IMR-90 (cell line): Measurements from ENCODE around the gene TMEM240. TPM values are rescaled to one million over a fixed set of nuclear protein-coding genes. Genes with fewer than 3 reads are reported as not detected.
"Not testable (repeated sequence)": the region's sequence is repeated elsewhere in the genome, so short reads cannot be mapped to it uniquely, and the experiment has no call there.

Experiments used
- ATAC-seq: fragments of 200-7000 bp; cut with Tn5 transposase; 2 replicates; pipeline ENCODE4 v1.9.1; 2020; ENCODE audit warnings: low read depth, mild to moderate bottlenecking, moderate library complexity
- BruUV-seq: library from RNA; stranded (reverse); fragments of 400-500 nt; replicated peaks from 2 replicates; lab custom pipeline; 2021; lab: Mats Ljungman, UMichigan
- CTCF ChIA-PET: fragments of 300-600 bp; formaldehyde crosslinking; extraction: SDS; loops from one replicate; lab custom pipeline; 2021; ENCODE audit warnings: antibody characterized with exemption; lab: Yijun Ruan, JAX
- POLR2A ChIA-PET: fragments of 300-600 bp; sonication (Branson Sonifier 250); formaldehyde crosslinking; loops from one replicate; lab custom pipeline; 2022; ENCODE audit warnings: antibody characterized with exemption; ENCODE audit not compliant: unreplicated experiment; lab: Charles Lee
- DNase-seq: peaks from one replicate; pipeline ENCODE4 v3.0.0; 2013
- H2AFZ ChIP-seq: replicated peaks from 2 replicates; pipeline ENCODE3; 2013; ENCODE audit warnings: low read length, mild to moderate bottlenecking; ENCODE audit not compliant: poor library complexity
- H2AK5ac ChIP-seq: 2 replicates; pipeline ENCODE4 v1.6.1; 2013; ENCODE audit warnings: low read depth, low read length, inconsistent platforms
- H2AK9ac ChIP-seq: replicated peaks from 2 replicates; pipeline ENCODE3; 2013; ENCODE audit warnings: mild to moderate bottlenecking, low read depth, low read length, moderate library complexity; ENCODE audit not compliant: poor library complexity
- H2BK120ac ChIP-seq: 2 replicates; pipeline ENCODE4 v1.6.1; 2013; ENCODE audit warnings: low read depth, low read length, inconsistent platforms
- H2BK15ac ChIP-seq: 3 replicates; pipeline ENCODE4 v1.6.1; 2013; ENCODE audit warnings: low read depth, low read length, inconsistent platforms
- H2BK20ac ChIP-seq: 2 replicates; pipeline ENCODE4 v1.6.1; 2013; ENCODE audit warnings: low read depth, mild to moderate bottlenecking, inconsistent platforms, low read length, moderate library complexity
- H2BK5ac ChIP-seq: 2 replicates; pipeline ENCODE4 v1.6.1; 2013; ENCODE audit warnings: mild to moderate bottlenecking, low read depth, low read length, inconsistent platforms; ENCODE audit not compliant: poor library complexity, severe bottlenecking
- H3K14ac ChIP-seq: replicated peaks from 2 replicates; pipeline ENCODE4 v1.6.1; 2013; ENCODE audit warnings: low read depth, low read length, inconsistent platforms
- H3K18ac ChIP-seq: 2 replicates; pipeline ENCODE4 v1.6.1; 2013; ENCODE audit warnings: low read depth, low read length, control low read depth
- H3K23ac ChIP-seq: 2 replicates; pipeline ENCODE4 v1.6.1; 2013; ENCODE audit warnings: low read depth, low read length, inconsistent platforms
- H3K27ac ChIP-seq: 2 replicates; pipeline ENCODE4 v1.5.1; 2013; ENCODE audit warnings: mild to moderate bottlenecking, control low read depth, low read length; ENCODE audit not compliant: insufficient read depth
- H3K27me3 ChIP-seq: 2 replicates; pipeline ENCODE4 v1.6.1; 2013; ENCODE audit warnings: low read length; ENCODE audit not compliant: control insufficient read depth, insufficient read depth
- H3K36me3 ChIP-seq: 2 replicates; pipeline ENCODE4 v1.6.1; 2013; ENCODE audit warnings: low read length, mixed read lengths; ENCODE audit not compliant: control insufficient read depth, insufficient read depth
- H3K4ac ChIP-seq: 2 replicates; pipeline ENCODE4 v1.6.1; 2013; ENCODE audit warnings: low read depth, low read length, inconsistent platforms
- H3K4me1 ChIP-seq: 2 replicates; pipeline ENCODE4 v1.6.1; 2013; ENCODE audit warnings: low read length, mixed read lengths; ENCODE audit not compliant: control insufficient read depth, insufficient read depth
- H3K4me2 ChIP-seq: 2 replicates; pipeline ENCODE4 v1.6.1; 2013; ENCODE audit warnings: low read depth, mild to moderate bottlenecking, control low read depth, low read length, moderate library complexity
- H3K4me3 ChIP-seq: 2 replicates; pipeline ENCODE4 v1.5.1; 2013; ENCODE audit warnings: low read depth, mild to moderate bottlenecking, control low read depth, low read length, moderate library complexity; ENCODE audit not compliant: insufficient read depth
- H3K56ac ChIP-seq: 2 replicates; pipeline ENCODE4 v1.6.1; 2013; ENCODE audit warnings: low read length, inconsistent platforms; ENCODE audit not compliant: insufficient read depth; ENCODE audit errors: extremely low read depth
- H3K79me1 ChIP-seq, 2 experiments: 2 replicates each; pipeline ENCODE4 v1.6.1; 2013; ENCODE audit warnings: low read length in 2 of 2, inconsistent platforms in 1 of 2, low read depth in 1 of 2
- H3K9ac ChIP-seq: 2 replicates; pipeline ENCODE4 v1.6.1; 2013; ENCODE audit warnings: low read depth, low read length, control low read depth
- H3K9me1 ChIP-seq: 2 replicates; pipeline ENCODE4 v1.6.1; 2013; ENCODE audit warnings: low read length, inconsistent platforms; ENCODE audit not compliant: insufficient read depth
- H3K9me3 ChIP-seq: 2 replicates; pipeline ENCODE4 v1.6.1; 2013; ENCODE audit warnings: low read length; ENCODE audit not compliant: control insufficient read depth, insufficient read depth
- H4K20me1 ChIP-seq: 2 replicates; pipeline ENCODE4 v1.6.1; 2013; ENCODE audit warnings: low read length, inconsistent platforms; ENCODE audit not compliant: insufficient read depth
- H4K5ac ChIP-seq: 2 replicates; pipeline ENCODE4 v1.6.1; 2013; ENCODE audit warnings: mild to moderate bottlenecking, low read depth, low read length, control low read depth
- H4K8ac ChIP-seq, 2 experiments: 2 replicates each; pipeline ENCODE4 v1.6.1; 2013; ENCODE audit warnings: low read depth in 2 of 2, low read length in 2 of 2, control low read depth in 1 of 2, inconsistent platforms in 1 of 2
- H4K91ac ChIP-seq: 2 replicates; pipeline ENCODE4 v1.6.1; 2013; ENCODE audit warnings: low read depth, low read length, inconsistent platforms; ENCODE audit not compliant: insufficient read depth
- WGBS, 2 experiments: methylation state at CpG; one replicate each; pipeline versions ENCODE4 v1.1.5 to v1.1.7; 2013; ENCODE audit warnings: missing lambda C conversion rate in 2 of 2; ENCODE audit not compliant: insufficient read length in 1 of 2; ENCODE audit errors: extremely low coverage in 2 of 2; 5-methylcytosine and 5-hydroxymethylcytosine counted together
- dilution Hi-C: fragments of 300-500 bp; cut with HindIII; formaldehyde crosslinking; loops from one replicate; pipeline ENCODE4 v1.14.3; 2018; ENCODE audit warnings: low sequenced_read_pairs; ENCODE audit not compliant: unreplicated experiment
- in situ Hi-C: fragments of 300-500 bp; cut with MboI; formaldehyde crosslinking; loops from 3 replicates; pipeline ENCODE4 v1.14.3; 2019; ENCODE audit warnings: low sequenced_read_pairs, inconsistent platforms, mixed read lengths
- intact Hi-C: fragments of 100-400 bp; cut with micrococcal nuclease; formaldehyde crosslinking; loops from 2 replicates; pipeline ENCODE4 v1.10.0; 2022
- polyA plus RNA-seq, 3 experiments: library from polyadenylated mRNA; depleted of rRNA; stranded (reverse); fragments of >200 nt; gene quantifications; 2 replicates each; pipeline ENCODE4 v1.2.3, GENCODE V29; 2012; ENCODE audit warnings: low replicate concordance in 1 of 3
- total RNA-seq: library from RNA; depleted of rRNA; stranded (reverse); fragments of >200 nt; gene quantifications from 2 replicates; pipeline ENCODE4 v1.2.3, GENCODE V29; 2012

Gene TMEM240
- total and polyA plus RNA-seq, 2 of the 4 experiments (the other 2 are of a cell fraction) = 1.6 to 7.6 TPM

DNA sequence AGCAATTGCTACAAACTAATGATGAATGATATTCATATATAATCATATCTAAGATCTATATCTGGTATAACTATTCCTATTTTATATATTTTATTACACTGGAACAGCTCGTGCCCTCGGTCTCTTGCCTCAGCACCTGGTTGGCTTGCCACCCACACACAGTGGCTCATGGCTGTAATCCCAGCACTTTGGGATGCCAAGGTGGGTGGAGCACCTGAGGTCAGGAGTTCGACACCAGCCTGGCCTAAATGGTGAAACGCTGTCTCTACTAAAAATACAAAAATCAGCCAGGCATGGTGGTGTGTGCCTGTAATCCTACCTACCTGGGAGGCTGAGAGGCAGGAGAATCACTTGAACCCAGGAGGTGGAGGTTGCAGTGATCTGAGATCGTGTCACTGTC lies 34.6 kb downstream of the TMEM240 start:
- H3K4me1 ChIP-seq, H3K27ac ChIP-seq, H4K91ac ChIP-seq, H2AFZ ChIP-seq, H3K4me2 ChIP-seq, H2AK5ac ChIP-seq, POLR2A ChIA-PET, H2AK9ac ChIP-seq, H2BK5ac ChIP-seq, H3K4ac ChIP-seq, H3K9me3 ChIP-seq, H2BK20ac ChIP-seq, H3K4me3 ChIP-seq, H3K36me3 ChIP-seq, BruUV-seq, ATAC-seq, H3K23ac ChIP-seq, H3K9ac ChIP-seq, dilution Hi-C loops, intact Hi-C loops, H2BK15ac ChIP-seq, DNase-seq, H3K18ac ChIP-seq, H4K20me1 ChIP-seq, H3K27me3 ChIP-seq, H3K79me1 ChIP-seq, H3K56ac ChIP-seq, H3K14ac ChIP-seq, in situ Hi-C loops, H2BK120ac ChIP-seq, CTCF ChIA-PET, H3K9me1 ChIP-seq: not testable (repeated sequence)
- Histone ChIP-seq H4K8ac (peak overlapping the region; percentile 52 to 88; a peak in 2 of 4 replicates), H4K5ac (peak overlapping the region; percentile 49; the same call in 1 of the 2 replicates)
- no CpG with 5 or more reads among the region's 5 CpGs for WGBS, 2 experiments
